CD4-positive, alpha-beta T cell (primary cell): Measurements from ENCODE around the gene PRM2. TPM values are rescaled to one million over a fixed set of nuclear protein-coding genes. Genes with fewer than 3 reads are reported as not detected.
A peak's percentile ranks its signal among the peaks of the same experiment; 100 is the strongest.

ENCODE experiments used
- ATAC-seq: fragments of 200-7000 bp; cut with Tn5 transposase; one replicate; pipeline ENCODE4 v1.10.0; 2022; ENCODE audit warnings: mild to moderate bottlenecking; ENCODE audit not compliant: poor library complexity
- CTCF ChIA-PET: fragments of 350-600 bp; sonication (Branson Sonifier 250); formaldehyde crosslinking; loops from one replicate; lab custom pipeline; 2021; ENCODE audit warnings: antibody characterized with exemption, inconsistent platforms; lab: Charles Lee
- POLR2A ChIA-PET: fragments of 350-600 bp; sonication (Branson Sonifier 250); formaldehyde crosslinking; loops from one replicate; lab custom pipeline; 2021; ENCODE audit warnings: antibody characterized with exemption, inconsistent platforms; lab: Charles Lee
- DNase-seq, 14 experiments: peaks; one replicate each; pipeline ENCODE4 v3.0.0-alpha.2; 2013 to 2020; ENCODE audit warnings: mixed read lengths in 2 of 14
- H3K27ac ChIP-seq, 2 donors: one replicate each; pipeline versions ENCODE4 v1.5.1 to v1.7.0; 2013; ENCODE audit warnings: low read length in 2 of 2, low read depth in 1 of 2, mild to moderate bottlenecking in 1 of 2
- H3K27me3 ChIP-seq, 2 experiments: 1 replicate in 1 of 2; 2 replicates in 1 of 2; pipeline versions ENCODE4 v1.6.1 to v1.7.0; 2013; ENCODE audit warnings: low read length in 2 of 2, control low read depth in 1 of 2, mild to moderate bottlenecking in 1 of 2, moderate library complexity in 1 of 2; ENCODE audit not compliant: insufficient read depth in 2 of 2, control insufficient read depth in 1 of 2
- H3K36me3 ChIP-seq: one replicate; pipeline ENCODE4 v1.6.1; 2013; ENCODE audit warnings: low read length, control low read depth; ENCODE audit not compliant: insufficient read depth
- H3K4me1 ChIP-seq: one replicate; pipeline ENCODE4 v1.6.1; 2013; ENCODE audit warnings: low read length, control low read depth; ENCODE audit not compliant: insufficient read depth
- H3K4me3 ChIP-seq: one replicate; pipeline ENCODE4 v1.5.1; 2013; ENCODE audit warnings: mild to moderate bottlenecking, low read length, moderate library complexity
- H3K9me3 ChIP-seq, 2 experiments: 1 replicate in 1 of 2; 2 replicates in 1 of 2; pipeline versions ENCODE4 v1.6.1 to v1.7.0; 2013; ENCODE audit warnings: low read length in 2 of 2, mild to moderate bottlenecking in 2 of 2, control low read depth in 1 of 2, moderate library complexity in 1 of 2; ENCODE audit not compliant: control insufficient read depth in 1 of 2, insufficient read depth in 1 of 2
- H3K27ac Mint-ChIP-seq: one replicate; pipeline ENCODE4 v1.8.0; 2020; ENCODE audit warnings: mixed read lengths
- H3K27me3 Mint-ChIP-seq: one replicate; pipeline ENCODE4 v1.8.0; 2021; ENCODE audit warnings: mixed read lengths
- H3K36me3 Mint-ChIP-seq: one replicate; pipeline ENCODE4 v1.8.0; 2021; ENCODE audit warnings: low read depth, mixed read lengths
- H3K4me1 Mint-ChIP-seq: one replicate; pipeline ENCODE4 v1.8.0; 2021; ENCODE audit warnings: low read depth, mixed read lengths
- H3K4me3 Mint-ChIP-seq: one replicate; pipeline ENCODE4 v1.8.0; 2020; ENCODE audit warnings: mild to moderate bottlenecking, mixed read lengths
- H3K9me3 Mint-ChIP-seq: one replicate; pipeline ENCODE4 v1.8.0; 2020; ENCODE audit warnings: mixed read lengths
- CTCF ChIP-seq: fragments of 200-600 bp; IDR thresholded peaks from one replicate; pipeline ENCODE4 v1.8.0; 2022; ENCODE audit warnings: antibody characterized with exemption, mild to moderate bottlenecking
- intact Hi-C, 2 experiments: fragments of 100-400 bp; cut with DNase I in 1 of 2; cut with micrococcal nuclease in 1 of 2; formaldehyde crosslinking; loops; one replicate each; pipeline versions ENCODE4 v1.15.1 to v1.9.0; 2023 to 2025; cut with DNase I, micrococcal nuclease
- total RNA-seq, 174 experiments: library from RNA in 2 of 174; stranded (reverse) in 2 of 174; gene quantifications; one replicate each; pipeline ENCODE4 v1.2.3 and lab custom pipeline; 2021 to 2026

The PRM2 gene
- total RNA-seq, 2 experiments from 2014 or later, result not detected

- no peaks in the 10 kb centered on the region for H3K27me3 Mint-ChIP-seq
- peaks cover 27% of the 10 kb centered on the region for H3K4me1 ChIP-seq
- ChIA-PET POLR2A (no interaction called here), CTCF (no interaction called here)
- TF ChIP-seq CTCF, result no peak
- intact Hi-C loops, result no loop called here
- H3K9me3 Mint-ChIP-seq, result no peaks in the 10 kb centered on the region
- H3K36me3 Mint-ChIP-seq, result no peaks in the 10 kb centered on the region
- ATAC-seq (no peak), DNase-seq (peak in 1 of 14 experiments; percentile 25)
- no peaks in the 10 kb centered on the region for H3K27me3 ChIP-seq
- H3K27ac Mint-ChIP-seq, result no peak overlapping the region
- no peak overlapping the region for H3K4me3 ChIP-seq
- no peaks in the 10 kb centered on the region for H3K36me3 ChIP-seq
- H3K9me3 ChIP-seq, result no peaks in the 10 kb centered on the region
- no peak overlapping the region for H3K4me3 Mint-ChIP-seq
- H3K27ac ChIP-seq, result no peak overlapping the region
- H3K4me1 Mint-ChIP-seq, result peaks cover 18% of the 10 kb centered on the region
Measured at GRCh38 chr16:11306997-11307638, 30.8 kb upstream of the PRM2 start.

- Mint-ChIP-seq H3K27me3 (no peaks in the 10 kb centered on the region), H3K9me3 (no peaks in the 10 kb centered on the region), H3K27ac (no peak overlapping the region), H3K4me3 (no peak overlapping the region), H3K36me3 (no peaks in the 10 kb centered on the region), H3K4me1 (peaks cover 11% of the 10 kb centered on the region)
- Histone ChIP-seq H3K4me3 (no peak overlapping the region), H3K9me3 (no peaks in the 10 kb centered on the region), H3K27ac (no peak overlapping the region), H3K27me3 (no peaks in the 10 kb centered on the region), H3K4me1 (peaks cover 21% of the 10 kb centered on the region), H3K36me3 (no peaks in the 10 kb centered on the region)
- ChIA-PET CTCF (no interaction called here), POLR2A (no interaction called here)
- no peak for DNase-seq
- intact Hi-C loops, result no loop called here
- ATAC-seq, result no peak
- no peak for TF ChIP-seq CTCF
Measured at GRCh38 chr16:11306381-11306780, 30.1 kb upstream of the PRM2 start.

GRCh38 chr16:11303405-11304138, 27.3 kb upstream of the PRM2 start:
- Histone ChIP-seq H3K27ac (no peak overlapping the region), H3K27me3 (no peaks in the 10 kb centered on the region), H3K9me3 (no peaks in the 10 kb centered on the region), H3K4me1 (peaks cover 8% of the 10 kb centered on the region), H3K4me3 (no peak overlapping the region), H3K36me3 (no peaks in the 10 kb centered on the region)
- ChIA-PET POLR2A (no interaction called here), CTCF (no interaction called here)
- intact Hi-C loops, result no loop called here
- no peaks in the 10 kb centered on the region for H3K9me3 Mint-ChIP-seq
- no peak overlapping the region for H3K4me3 Mint-ChIP-seq
- ATAC-seq (no peak), DNase-seq (no peak)
- no peaks in the 10 kb centered on the region for H3K27me3 Mint-ChIP-seq
- no peak for TF ChIP-seq CTCF
- H3K27ac Mint-ChIP-seq, result no peak overlapping the region
- peaks cover 6% of the 10 kb centered on the region for H3K4me1 Mint-ChIP-seq
- no peaks in the 10 kb centered on the region for H3K36me3 Mint-ChIP-seq
